HG02840 (cell line): ENCODE data around the gene ARHGAP9.
"Not testable (repeated sequence)": the region's sequence is repeated elsewhere in the genome, so short reads cannot be mapped to it uniquely, and the experiment has no call there.

ENCODE experiments used
- ATAC-seq: cut with Tn5 transposase; IDR thresholded peaks from one replicate; pipeline ENCODE4 v1.9.1; 2021; ENCODE audit warnings: mild to moderate bottlenecking, moderate library complexity, moderate number of reproducible peaks; ENCODE audit not compliant: unreplicated experiment, low FRiP score

ARHGAP9 gene

GRCh38 chr12:57459750-57460467 is 19.8 kb downstream of the ARHGAP9 start, which contains the start of gene GLI1:
Gene GLI1, plus strand, starts transcription at chr12:57459785. Its CDS starts 3,907 bp downstream, at chr12:57463692.
- no peak for ATAC-seq

GRCh38 chr12:57459055-57459749 is 20.5 kb downstream of the ARHGAP9 start:
- ATAC-seq, result peak; percentile 44

GRCh38 chr12:57458665-57459054 is 21.0 kb downstream of the ARHGAP9 start:
- no peak for ATAC-seq

GRCh38 chr12:57456737-57457490 is 22.8 kb downstream of the ARHGAP9 start:
- no peak for ATAC-seq

GRCh38 chr12:57456145-57456700 is 23.4 kb downstream of the ARHGAP9 start:
- ATAC-seq, result no peak

GRCh38 chr12:57455374-57456144 is 24.1 kb downstream of the ARHGAP9 start:
- no peak for ATAC-seq

- ATAC-seq, result no peak
Observed at GRCh38 chr12:57454566-57455373, 24.9 kb downstream of the ARHGAP9 start, which contains the start of gene INHBE. Gene INHBE, plus strand, starts transcription at chr12:57455307. Its CDS starts 230 bp downstream, at chr12:57455537.

GRCh38 chr12:57454213-57454565 is 25.5 kb downstream of the ARHGAP9 start:
- ATAC-seq, result no peak

GRCh38 chr12:57452937-57453509 is 26.6 kb downstream of the ARHGAP9 start:
- ATAC-seq, result no peak

GRCh38 chr12:57452181-57452936 is 27.3 kb downstream of the ARHGAP9 start:
- ATAC-seq, result no peak

- no peak for ATAC-seq
Observed at GRCh38 chr12:57451233-57451778, 28.4 kb downstream of the ARHGAP9 start.

- no peak for ATAC-seq
Observed at GRCh38 chr12:57450057-57450456, 29.6 kb downstream of the ARHGAP9 start.

GRCh38 chr12:57449375-57449774 is 30.3 kb downstream of the ARHGAP9 start:
- ATAC-seq, result no peak

GRCh38 chr12:57448669-57449068 is 31.0 kb downstream of the ARHGAP9 start:
- no peak for ATAC-seq

GRCh38 chr12:57446292-57446960 is 33.2 kb downstream of the ARHGAP9 start:
- no peak for ATAC-seq

GRCh38 chr12:57444744-57445143 is 34.9 kb downstream of the ARHGAP9 start:
- ATAC-seq, result no peak

- ATAC-seq, result not testable (repeated sequence)
Observed at GRCh38 chr12:57444337-57444736, 35.3 kb downstream of the ARHGAP9 start.
